Measurements from ENCODE around the gene ARF1. TPM values are rescaled to one million over a fixed set of nuclear protein-coding genes. Genes with fewer than 3 reads are reported as not detected.
A peak's percentile ranks its signal among the peaks of the same experiment; 100 is the strongest.

The ARF1 gene
- total and polyA plus RNA-seq, 2 of the 13 experiments (the other 11 are each of a cell fraction or from before 2014, with no cell fraction given) = 186 to 327 TPM

DNA sequence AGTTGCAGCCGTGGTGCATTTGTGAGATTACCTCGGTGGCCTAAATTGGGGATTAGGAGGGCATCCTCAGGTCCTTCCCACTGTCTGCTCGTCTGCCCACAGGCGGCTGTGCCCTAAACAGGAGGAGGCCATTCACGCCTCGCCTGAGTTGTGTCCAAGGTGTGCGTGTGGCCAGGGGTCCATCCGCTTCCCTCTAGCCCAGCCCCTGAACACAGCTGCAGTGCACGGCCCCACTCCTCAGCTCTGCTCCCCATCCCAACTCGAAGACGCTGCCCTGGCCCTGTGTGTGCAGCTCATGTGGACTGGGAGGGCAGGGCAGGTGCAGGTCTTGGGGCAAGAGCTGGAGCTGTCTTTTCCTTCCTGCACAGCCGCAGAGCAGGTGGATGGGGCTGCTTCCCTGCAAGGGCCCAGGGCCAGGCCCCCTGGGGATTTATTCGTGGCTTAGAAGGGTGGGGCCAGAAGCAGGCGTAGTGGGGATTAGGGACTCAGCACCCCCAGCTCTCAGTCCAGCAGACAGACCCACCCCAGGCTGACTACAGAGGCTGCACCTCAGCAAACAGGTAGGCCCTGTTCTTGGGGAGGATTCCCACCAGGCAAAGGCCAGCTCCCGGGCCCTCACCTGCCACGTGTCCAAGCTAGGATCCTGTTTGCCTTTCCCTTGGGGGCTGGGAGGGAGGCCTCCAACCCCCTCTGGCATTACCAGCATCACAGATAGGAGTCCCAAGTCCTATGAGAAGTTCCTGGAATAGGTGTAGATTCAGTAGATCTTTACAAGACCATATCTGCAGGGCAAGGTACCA lies 61.9 kb downstream of the ARF1 start:
- POLR2A ChIA-PET = interaction anchor here (1.2 kb wide), 1 partner anchor 21 kb away, joined by 6 read pairs; the partner anchor contains the start of gene IBA57
- ATAC-seq = no peak

More for the DNA sequence above, 61.9 kb downstream of the ARF1 start:
- TF ChIP-seq, protein P1, sequence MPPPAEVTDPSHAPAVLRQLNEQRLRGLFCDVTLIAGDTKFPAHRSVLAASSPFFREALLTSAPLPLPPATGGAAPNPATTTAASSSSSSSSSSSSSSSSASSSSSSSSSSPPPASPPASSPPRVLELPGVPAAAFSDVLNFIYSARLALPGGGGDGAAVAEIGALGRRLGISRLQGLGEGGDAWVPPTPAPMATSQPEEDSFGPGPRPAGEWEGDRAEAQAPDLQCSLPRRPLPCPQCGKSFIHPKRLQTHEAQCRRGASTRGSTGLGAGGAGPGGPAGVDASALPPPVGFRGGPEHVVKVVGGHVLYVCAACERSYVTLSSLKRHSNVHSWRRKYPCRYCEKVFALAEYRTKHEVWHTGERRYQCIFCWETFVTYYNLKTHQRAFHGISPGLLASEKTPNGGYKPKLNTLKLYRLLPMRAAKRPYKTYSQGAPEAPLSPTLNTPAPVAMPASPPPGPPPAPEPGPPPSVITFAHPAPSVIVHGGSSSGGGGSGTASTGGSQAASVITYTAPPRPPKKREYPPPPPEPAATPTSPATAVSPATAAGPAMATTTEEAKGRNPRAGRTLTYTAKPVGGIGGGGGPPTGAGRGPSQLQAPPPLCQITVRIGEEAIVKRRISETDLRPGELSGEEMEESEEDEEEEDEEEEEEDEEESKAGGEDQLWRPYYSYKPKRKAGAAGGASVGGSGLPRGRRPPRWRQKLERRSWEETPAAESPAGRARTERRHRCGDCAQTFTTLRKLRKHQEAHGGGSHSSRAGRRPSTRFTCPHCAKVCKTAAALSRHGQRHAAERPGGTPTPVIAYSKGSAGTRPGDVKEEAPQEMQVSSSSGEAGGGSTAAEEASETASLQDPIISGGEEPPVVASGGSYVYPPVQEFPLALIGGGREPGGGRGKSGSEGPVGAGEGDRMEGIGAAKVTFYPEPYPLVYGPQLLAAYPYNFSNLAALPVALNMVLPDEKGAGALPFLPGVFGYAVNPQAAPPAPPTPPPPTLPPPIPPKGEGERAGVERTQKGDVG (CRISPR knock-in tag; IDR thresholded peaks at IDR 0.05; ENCODE audit: borderline replicate concordance) = no peak
- TF ChIP-seq ZNF687 (CRISPR knock-in tag; IDR thresholded peaks at IDR 0.05) = 0 out of 2 replicates have a peak, but pooled peaks have one; percentile 10
- H3K9me3 ChIP-seq (ENCODE audit: low read length) = no peaks in the 10 kb centered on the region
- BruUV-seq (replicated peaks) = no TSS peak
- no peaks in the 10 kb centered on the region; a peak in 1 of 5 replicates for H3K27me3 ChIP-seq (ENCODE audit: control insufficient read depth in 1 of 2, insufficient read depth in 2 of 2, low read length in 2 of 2)
- H3K27ac ChIP-seq (ENCODE audit: extremely low read length, insufficient read depth, low read length) = no peak overlapping the region
- H3K9ac ChIP-seq (ENCODE audit: insufficient read depth, low read depth, low read length) = no peak overlapping the region
- H3K4me2 ChIP-seq (ENCODE audit: low read depth, low read length) = no peak overlapping the region
- H3K4me1 ChIP-seq (ENCODE audit: insufficient read depth, low read length) = peaks cover 46% of the 10 kb centered on the region
- CTCF ChIA-PET (ENCODE audit: low intra/inter-chr PET ratio, low total read pairs) = no interaction called here
- in situ Hi-C loops (cut with HindIII; ENCODE audit: extremely low pct_ligation_motif_present, low pct_unique_long_range_greater_than_20kb) = no loop called here
- WGBS (ENCODE audit: low lambda C conversion rate) = 95% methylated on average over 6 of the region's 16 CpGs
- intact Hi-C loops (cut with micrococcal nuclease; ENCODE audit: unreplicated experiment) = no loop called here
- DNase-seq (ENCODE audit: low spot score) (no peak), FAIRE-seq (no peak)
- peaks cover 23% of the 10 kb centered on the region; the same call in 1 of the 2 replicates for H4K20me1 ChIP-seq (ENCODE audit: insufficient read depth, low read length)
- H2AFZ ChIP-seq (ENCODE audit: low read length) = no peak overlapping the region
- H3K36me3 ChIP-seq (replicated peaks in 1 of 2; ENCODE audit: control insufficient read depth in 1 of 2, insufficient read depth in 2 of 2, low read length in 2 of 2) = peaks cover 4 to 17% of the 10 kb centered on the region in 2 experiments; a peak in 4 of 5 replicates
- peaks cover 59% of the 10 kb centered on the region for H3K79me2 ChIP-seq (ENCODE audit: insufficient read depth, low read length)
- no peak overlapping the region; a peak in 1 of 6 replicates for H3K4me3 ChIP-seq (replicated peaks in 1 of 3; ENCODE audit: insufficient read depth in 1 of 3, low read depth in 2 of 3, low read length in 3 of 3)
